OCI-LY7 (cell line): Measurements from ENCODE around the gene CALHM2.

Experiments
- CTCF ChIP-seq: fragments of 200-600 bp; sonication (generic); conservative IDR thresholded peaks from 2 replicates; pipeline ENCODE4 v1.5.1; 2014; ENCODE audit warnings: mild to moderate bottlenecking, antibody characterized with exemption, low read length, moderate library complexity, mixed read lengths
- EZH2phosphoT487 ChIP-seq: fragments of 200-600 bp; sonication (generic); IDR thresholded peaks from 2 replicates; pipeline ENCODE4 v1.6.1; 2018; ENCODE audit warnings: low read depth, borderline replicate concordance, mild to moderate bottlenecking, mixed run types, antibody characterized with exemption, low read length, moderate library complexity, mixed read lengths

- TF ChIP-seq CTCF (no peak), EZH2phosphoT487 (no peak)
These were observed 40.6 kb upstream of the CALHM2 start for GRCh38 chr10:103492655-103493261.
